Fibroblast of the aortic adventitia (primary cell): Measurements from ENCODE around the gene SPTBN4. TPM values are rescaled to one million over a fixed set of nuclear protein-coding genes. Genes with fewer than 3 reads are reported as not detected.
"Not testable (repeated sequence)": the region's sequence is repeated elsewhere in the genome, so short reads cannot be mapped to it uniquely, and the experiment has no call there.

Experiments
- DNase-seq: peaks from one replicate; pipeline ENCODE4 v3.0.0-alpha.2; 2010; ENCODE audit warnings: low read depth
- H3K4me3 ChIP-seq: 2 replicates; pipeline ENCODE4 v1.5.1; 2011; ENCODE audit warnings: low read depth, mild to moderate bottlenecking, control low read depth, low read length, moderate library complexity
- total RNA-seq: library from RNA; depleted of rRNA; stranded (reverse); fragments of >200 nt; gene quantifications from 2 replicates; pipeline ENCODE4 v1.2.3, GENCODE V29; 2012; ENCODE audit warnings: low replicate concordance
- TF ChIP-seq, protein P1 (sequence below): IDR thresholded peaks from 2 replicates; pipeline ENCODE4 v1.5.1; 2011; ENCODE audit warnings: mild to moderate bottlenecking, low read length, control low read depth, inconsistent platforms; ENCODE audit not compliant: insufficient read depth

SPTBN4 gene
- total RNA-seq, 1 donor, result 3.5 TPM

DNA sequence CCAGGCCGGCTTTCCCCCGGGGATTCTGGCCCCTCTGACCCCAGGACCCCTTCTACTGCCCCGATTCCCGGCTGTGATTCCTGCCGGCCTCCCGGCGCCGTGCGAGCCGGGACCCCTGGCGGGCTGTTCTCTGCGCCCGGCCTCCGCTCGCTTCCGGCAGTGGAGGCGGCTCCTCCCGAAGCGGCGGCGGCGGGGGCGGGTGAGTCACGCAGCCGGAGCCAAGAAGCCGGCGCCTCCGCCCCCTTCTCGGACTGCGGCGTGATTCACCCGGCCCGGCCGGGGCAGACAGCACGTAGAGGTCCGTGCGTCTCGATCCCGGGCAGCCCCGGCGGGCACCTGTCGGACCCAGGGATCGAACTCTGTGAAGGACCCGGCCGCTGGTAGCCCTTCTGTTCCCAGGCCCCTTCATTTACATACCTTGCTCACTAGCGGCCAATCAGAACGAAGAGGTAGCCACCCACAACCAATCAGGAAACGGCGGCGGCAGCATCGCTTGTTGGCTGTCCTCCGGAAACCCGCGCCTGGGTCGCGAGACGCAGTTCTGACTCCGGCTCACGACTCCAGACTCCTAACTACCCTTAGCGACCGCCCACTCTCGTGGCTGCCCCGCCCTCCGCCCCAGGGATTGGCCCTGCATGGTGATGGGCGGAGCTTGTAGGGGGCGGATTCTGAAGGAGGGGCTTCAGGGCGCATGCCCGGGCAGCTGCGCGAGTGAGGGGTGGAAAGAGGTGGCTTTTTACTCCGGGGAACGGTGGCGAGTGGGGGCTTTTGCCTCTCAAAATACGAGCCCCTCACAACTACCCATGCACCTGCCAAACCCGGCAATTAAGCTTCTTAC is 41.1 kb upstream of the SPTBN4 start, which contains the start of gene SERTAD1:
TSS of gene SERTAD1 (minus strand) at position 543 of the 838 bp plus-strand sequence. CDS start 2,446 bp downstream, outside the sequence.
- TF ChIP-seq, protein P1, sequence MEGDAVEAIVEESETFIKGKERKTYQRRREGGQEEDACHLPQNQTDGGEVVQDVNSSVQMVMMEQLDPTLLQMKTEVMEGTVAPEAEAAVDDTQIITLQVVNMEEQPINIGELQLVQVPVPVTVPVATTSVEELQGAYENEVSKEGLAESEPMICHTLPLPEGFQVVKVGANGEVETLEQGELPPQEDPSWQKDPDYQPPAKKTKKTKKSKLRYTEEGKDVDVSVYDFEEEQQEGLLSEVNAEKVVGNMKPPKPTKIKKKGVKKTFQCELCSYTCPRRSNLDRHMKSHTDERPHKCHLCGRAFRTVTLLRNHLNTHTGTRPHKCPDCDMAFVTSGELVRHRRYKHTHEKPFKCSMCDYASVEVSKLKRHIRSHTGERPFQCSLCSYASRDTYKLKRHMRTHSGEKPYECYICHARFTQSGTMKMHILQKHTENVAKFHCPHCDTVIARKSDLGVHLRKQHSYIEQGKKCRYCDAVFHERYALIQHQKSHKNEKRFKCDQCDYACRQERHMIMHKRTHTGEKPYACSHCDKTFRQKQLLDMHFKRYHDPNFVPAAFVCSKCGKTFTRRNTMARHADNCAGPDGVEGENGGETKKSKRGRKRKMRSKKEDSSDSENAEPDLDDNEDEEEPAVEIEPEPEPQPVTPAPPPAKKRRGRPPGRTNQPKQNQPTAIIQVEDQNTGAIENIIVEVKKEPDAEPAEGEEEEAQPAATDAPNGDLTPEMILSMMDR, result peak; percentile 58
- DNase-seq, result peak; percentile 99
- peak within 1 kb of the TSS; percentile 98 for H3K4me3 ChIP-seq

DNA sequence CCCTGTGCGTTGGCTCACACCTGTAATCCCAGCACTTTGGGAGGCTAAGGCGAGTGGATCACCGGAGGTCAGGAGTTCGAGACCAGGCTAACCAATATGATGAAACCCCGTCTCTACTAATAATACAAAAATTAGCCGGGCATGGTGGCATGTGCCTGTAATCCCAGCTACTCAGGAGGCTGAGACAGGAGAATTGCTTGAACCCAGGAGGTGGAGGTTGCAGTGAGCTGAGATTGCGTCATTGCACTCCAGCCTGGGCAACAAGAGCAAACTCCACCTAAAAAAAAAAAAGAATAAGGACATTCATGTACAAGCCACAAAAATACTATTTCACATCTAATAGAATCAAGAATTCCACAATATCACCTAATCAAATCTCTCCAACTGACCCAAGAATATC is 38.6 kb upstream of the SPTBN4 start:
- H3K4me3 ChIP-seq, DNase-seq: not testable (repeated sequence)

DNA sequence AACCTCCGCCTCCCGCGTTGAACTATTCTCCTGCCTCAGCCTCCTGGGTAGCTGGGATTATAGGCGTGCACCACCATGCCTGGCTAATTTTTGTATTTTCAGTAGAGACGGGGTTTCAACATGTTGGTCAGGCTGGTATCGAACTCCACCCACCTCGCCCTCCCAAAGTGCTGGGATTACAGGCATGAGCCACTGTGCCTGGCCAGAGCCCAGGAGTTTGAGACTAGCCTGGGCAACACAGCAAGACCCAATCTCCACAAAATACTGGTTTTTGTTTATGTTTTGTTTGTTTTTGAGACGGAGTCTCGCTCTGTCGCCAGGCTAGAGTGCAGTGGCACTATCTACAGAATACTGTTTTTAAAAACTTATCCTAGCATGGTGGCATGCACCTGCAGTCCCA is 36.6 kb upstream of the SPTBN4 start:
- not testable (repeated sequence) for DNase-seq, H3K4me3 ChIP-seq

DNA sequence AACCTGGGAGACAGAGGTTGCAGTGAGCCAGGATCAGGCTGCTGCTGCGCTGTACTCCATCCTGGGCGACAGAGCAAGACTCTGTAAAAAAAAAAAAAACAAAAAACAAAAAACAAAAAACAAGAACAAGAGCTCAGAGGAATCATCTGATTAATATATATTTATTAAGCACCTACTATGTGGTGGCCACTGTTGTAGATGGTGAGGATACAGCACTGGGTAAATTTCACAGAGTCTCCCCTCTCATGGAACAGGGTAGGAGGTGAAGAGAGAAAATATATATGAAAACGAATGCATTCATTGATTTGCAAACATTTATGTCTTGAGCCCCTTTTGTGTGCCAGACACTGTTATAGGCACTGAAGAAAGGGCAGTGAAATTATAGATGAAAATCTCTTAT is 35.1 kb upstream of the SPTBN4 start:
- no peak for DNase-seq
- H3K4me3 ChIP-seq, result no peak overlapping the region
- TF ChIP-seq, protein P1, result no peak

DNA sequence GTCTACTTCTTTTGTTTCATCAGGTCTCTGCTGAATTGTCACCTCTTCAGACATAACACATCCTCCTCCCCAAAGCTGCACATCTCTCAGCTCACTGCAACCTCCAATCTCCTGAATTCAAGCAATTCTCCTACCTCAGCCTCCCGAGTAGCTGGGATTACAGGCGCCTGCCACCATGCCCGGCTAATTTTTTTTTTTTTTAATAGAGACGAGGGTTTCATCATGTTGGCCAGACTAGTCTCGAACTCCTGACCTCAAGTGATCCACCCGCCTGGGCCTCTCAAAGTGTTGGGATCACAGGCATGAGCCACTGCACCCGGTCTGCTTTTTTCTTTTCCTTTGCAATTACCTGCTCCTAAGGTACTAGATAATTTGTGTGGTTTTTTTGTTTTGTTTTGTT is 34.0 kb upstream of the SPTBN4 start:
- DNase-seq, result not testable (repeated sequence)
- peak overlapping the region; percentile 61 for H3K4me3 ChIP-seq

DNA sequence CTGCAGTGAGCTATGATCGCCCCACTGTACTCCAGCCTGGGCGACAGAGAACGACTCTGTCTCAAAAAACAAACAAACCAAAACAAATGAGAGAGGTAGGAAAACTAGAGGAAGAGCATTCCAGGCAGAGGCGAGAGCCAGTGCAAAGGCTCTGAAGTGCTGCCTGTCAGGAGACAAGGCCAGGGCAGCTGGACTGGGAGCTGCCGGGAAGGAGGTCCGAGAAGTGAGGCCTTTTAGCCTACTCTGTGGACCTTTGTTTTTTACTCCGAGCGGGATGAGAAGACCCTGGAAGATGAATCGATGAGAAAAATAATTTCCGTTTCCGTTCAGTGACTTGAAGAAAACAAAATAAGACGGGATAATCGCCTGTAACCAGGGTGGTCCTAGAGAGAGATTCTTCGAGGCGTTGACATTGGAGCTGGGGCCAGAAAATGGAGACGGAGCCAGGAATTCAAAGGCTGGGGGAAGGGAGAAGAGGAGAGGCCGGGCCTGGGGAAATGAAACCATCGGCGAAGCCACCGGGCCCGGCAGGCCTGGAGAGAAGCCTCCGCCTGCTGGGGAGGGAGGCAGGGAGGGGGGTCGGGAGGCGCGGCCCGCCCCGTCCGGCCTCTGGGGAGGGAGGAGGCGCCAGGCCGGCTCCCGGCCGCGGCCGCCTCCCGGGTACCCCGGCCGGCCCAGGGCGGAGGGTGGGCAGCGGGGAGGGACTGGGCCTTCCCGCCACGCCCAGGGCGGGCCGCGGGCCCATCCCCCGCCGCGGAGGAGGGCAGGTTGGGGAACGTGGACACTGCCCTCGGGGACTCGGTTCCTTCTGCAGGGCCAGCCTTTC is 33.2 kb upstream of the SPTBN4 start:
- TF ChIP-seq, protein P1, result no peak
- peak; percentile 88 for DNase-seq
- peak overlapping the region; percentile 61 for H3K4me3 ChIP-seq

DNA sequence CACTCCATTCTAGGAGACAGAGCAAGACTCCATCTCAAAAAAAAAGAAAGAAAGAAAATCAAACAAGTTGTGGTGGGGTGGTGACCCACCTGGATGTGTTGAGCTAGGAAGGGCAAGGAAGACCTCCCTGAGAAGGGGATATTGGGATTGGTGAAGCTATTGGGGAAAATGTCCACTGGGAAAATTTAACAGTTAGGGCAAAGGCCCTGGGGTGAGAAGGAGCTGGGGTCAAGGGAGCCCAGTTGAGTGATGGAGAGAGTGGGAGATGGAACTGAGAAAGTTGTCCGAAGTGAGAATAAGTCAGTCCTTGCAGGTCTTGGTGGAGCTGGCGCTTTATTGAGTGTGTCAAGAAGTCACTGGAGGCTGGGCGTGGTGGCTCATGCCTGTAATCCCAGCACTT is 28.5 kb upstream of the SPTBN4 start:
- H3K4me3 ChIP-seq, result no peak overlapping the region
- no peak for DNase-seq
- TF ChIP-seq, protein P1, result no peak

DNA sequence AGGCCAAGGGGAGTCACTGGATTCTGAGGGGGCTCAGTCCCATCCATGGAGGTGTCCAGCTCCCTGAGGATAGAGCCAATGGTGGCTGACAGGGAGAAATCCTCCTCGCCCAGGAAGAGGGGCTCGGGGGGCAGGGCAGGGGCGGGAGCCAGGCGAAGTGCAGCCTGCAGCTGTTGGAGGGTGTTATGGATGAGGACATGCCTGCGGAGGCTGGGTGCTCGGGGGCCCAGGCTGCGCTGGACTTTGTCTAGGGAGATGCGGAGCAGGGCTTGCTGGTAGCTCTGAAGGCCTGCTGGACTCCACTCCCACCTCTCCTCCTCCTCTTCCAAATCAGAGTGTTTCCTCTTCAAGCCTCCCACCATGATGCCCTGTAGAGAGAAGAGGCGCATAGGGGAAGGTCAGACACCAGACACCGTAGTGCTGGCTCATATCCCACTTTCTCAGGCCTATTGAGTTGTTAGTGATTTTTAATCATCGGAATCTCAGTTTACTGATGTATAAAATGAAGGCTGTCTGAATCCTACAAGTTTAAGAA is 25.0 kb upstream of the SPTBN4 start:
- TF ChIP-seq, protein P1, result no peak
- no peak for DNase-seq
- peak overlapping the region; percentile 70 for H3K4me3 ChIP-seq
